HG03064 (cell line): ENCODE results near the gene TOR1AIP1.

Experiments used
- ATAC-seq: cut with Tn5 transposase; IDR thresholded peaks from one replicate; pipeline ENCODE4 v1.9.1; 2021; ENCODE audit warnings: low read depth; ENCODE audit not compliant: unreplicated experiment

TOR1AIP1 gene

DNA sequence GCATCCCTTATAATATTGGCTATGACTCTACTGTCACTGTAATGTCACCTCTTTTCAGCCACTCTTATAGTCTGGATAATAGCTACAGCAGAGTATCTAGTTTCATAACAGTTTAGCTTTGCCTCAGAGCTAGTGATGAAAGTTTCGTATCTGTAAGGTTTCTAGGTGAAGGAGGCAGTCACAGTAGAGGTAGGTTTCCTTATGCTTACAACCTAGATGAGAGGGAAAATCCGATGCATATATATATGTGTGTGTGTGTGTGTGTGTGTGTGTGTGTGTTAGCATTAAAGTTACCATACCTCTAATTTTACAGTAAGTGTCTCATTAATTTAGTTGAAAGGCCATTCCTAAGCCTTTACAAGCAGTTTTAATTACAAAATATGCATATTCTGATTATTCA, 2.3 kb upstream of the TOR1AIP1 start:
- no peak for ATAC-seq

- ATAC-seq = no peak
Measured at GRCh38 chr1:179881642-179882252, 338 bp upstream of the TOR1AIP1 start.

GRCh38 chr1:179883040-179883744, 1.1 kb downstream of the TOR1AIP1 start:
- ATAC-seq = no peak

GRCh38 chr1:179883745-179884138, 1.7 kb downstream of the TOR1AIP1 start:
- no peak for ATAC-seq

DNA sequence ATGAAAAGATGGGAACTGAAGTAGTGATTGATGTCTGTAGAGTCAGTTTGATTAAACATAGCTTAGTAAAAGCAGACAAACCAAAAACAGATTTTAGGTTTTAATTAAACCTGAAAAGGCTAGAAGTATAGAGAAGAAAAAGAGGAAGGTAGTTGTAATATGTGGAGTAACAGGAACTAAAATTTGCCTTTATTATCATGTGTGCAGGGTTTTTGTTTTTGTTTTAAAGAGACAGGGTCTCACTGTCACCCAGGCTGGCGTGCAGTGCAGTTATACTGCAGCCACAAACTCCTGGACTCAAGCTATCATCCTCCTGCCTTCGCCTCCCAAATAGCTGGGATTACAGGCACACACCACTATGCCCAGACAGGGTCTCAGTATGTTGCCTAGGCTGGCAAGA, 6.0 kb downstream of the TOR1AIP1 start:
- no peak for ATAC-seq

DNA sequence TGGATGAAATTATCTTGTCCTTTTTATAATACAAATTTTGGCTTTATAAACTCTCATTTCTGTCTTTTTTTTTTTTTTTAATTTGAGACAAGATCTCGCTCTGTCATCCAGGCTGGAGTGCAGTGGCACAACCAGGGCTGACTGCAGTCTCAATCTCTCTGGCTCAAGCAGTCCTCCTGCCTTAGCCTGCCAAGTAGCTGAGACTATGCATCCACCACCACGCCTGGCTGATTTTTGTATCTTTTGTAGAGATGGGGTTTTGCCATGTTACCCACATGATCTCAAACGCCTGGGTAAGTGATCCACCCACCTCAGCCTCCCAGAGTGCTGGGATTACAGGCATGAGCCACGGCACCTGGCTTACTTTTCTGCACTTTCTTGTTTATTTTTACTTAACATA, 7.5 kb downstream of the TOR1AIP1 start:
- ATAC-seq = no peak

DNA sequence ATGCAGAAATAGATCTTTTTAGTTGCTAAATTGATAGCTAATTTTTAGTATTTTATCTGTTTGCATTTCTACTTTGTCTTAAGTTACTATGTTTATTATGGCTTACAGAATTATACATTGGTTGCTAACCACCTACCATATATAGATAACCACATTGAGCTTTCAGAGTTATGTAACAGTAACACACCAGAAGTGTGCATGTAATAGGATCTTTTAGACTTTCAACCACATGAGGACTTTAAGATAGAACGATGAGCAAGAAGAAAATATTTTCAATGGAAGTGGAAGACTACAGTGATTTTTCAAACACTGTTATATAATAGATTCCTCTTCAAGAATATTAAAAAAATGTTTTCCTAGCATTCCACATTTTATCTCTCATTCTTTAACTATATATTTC, 28.8 kb downstream of the TOR1AIP1 start:
- ATAC-seq = no peak

DNA sequence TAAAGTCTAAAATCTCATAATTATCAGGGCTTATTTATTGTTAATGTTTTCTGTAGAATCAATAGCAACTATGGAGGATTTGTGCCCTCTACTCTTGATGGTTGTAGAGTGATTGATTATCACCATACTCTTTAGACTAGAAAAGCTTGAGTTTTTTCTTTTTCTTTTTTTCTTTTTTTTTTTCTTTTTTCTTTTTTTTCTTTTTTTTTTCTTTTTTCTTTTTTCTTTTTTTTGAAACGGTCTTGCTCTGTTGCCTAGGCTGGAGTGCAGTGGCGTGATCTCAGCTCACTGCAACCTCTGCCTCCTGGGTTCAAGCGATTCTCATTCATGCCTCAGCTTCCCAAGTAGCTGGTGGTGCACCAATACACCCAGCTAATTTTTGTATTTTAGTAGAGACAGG, 29.7 kb downstream of the TOR1AIP1 start:
- ATAC-seq = no peak

DNA sequence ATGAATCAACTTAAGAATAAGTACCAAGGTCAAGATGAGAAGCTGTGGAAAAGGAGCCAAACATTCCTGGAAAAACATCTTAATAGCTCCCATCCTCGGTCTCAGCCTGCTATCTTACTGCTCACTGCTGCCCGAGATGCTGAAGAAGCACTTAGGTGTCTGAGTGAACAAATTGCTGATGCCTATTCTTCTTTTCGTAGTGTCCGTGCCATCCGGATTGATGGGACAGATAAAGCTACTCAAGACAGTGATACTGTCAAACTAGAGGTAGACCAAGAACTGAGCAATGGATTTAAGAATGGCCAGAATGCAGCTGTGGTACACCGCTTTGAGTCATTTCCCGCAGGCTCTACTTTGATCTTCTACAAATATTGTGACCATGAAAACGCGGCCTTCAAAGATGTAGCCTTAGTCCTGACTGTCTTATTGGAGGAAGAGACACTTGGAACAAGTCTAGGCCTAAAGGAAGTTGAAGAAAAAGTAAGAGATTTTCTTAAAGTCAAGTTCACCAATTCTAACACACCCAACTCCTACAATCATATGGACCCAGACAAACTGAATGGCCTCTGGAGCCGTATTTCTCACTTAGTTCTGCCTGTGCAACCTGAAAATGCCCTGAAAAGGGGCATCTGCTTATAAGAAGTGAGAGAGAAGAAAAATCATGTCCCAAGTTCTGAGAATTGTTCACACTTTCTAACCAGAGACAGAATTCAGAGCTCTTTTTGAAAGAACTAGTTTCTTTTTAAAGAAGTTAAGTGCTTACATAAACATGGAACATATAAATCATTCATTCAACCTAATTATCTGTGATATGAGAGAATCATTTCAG, 35.7 kb downstream of the TOR1AIP1 start:
- ATAC-seq = no peak

DNA sequence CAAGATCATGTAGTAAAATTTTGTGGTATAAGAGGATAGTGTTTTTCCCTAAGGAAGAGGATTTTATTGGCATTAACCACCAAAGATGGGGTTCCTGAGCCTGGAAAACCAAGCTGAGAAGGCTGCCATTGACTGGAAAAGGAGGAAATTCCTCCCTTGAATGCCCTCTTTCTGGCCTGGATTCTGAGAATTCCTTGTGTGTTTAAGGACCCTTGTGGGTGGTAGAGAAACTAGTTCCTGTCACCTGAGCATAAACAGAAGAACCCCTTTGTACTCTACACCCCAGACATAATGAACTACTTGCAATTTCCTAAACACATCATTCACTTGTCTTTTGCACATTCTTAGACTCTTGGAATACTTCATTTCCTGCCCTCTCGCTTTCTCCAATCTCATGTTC, 39.4 kb downstream of the TOR1AIP1 start:
- ATAC-seq = no peak

GRCh38 chr1:179921981-179922872, 40.1 kb downstream of the TOR1AIP1 start:
- ATAC-seq = no peak

DNA sequence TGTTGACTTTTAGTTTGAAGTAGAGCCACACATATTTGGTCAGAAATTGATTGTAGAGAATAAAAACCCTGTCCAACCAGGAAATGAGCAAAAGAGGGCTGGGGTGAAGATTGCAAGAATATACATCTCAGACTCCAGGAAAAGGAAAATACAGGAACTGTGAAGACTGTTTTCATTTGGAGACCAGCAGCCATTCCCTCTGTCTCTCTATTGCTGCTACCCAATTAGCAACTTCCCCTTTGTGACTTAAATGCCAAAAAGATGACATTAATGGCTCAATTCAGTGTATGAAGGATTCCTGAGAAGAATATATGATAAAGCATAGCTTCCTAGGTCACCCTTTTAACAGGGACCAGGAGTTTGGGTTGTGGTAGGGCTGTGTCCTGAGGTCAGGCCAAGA, 40.9 kb downstream of the TOR1AIP1 start:
- no peak for ATAC-seq

DNA sequence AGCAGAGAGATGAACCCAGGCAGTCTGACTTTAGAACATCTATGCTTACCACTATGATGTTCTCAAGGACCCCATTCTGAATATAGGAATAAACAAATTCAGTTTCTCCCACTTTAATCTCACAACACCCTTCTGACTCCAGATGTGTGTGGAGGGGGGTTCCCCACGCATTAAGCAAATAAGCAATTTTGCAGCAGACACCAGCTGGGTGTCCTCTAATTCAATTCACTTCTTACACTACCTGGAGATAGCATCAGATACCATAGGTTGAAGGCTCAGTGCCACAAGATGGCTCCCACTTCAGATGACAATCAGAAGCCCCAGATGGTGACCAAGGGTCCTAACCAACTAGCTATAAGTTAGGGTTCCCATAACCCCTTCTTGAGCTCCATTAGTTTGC, 42.2 kb downstream of the TOR1AIP1 start:
- ATAC-seq = no peak

DNA sequence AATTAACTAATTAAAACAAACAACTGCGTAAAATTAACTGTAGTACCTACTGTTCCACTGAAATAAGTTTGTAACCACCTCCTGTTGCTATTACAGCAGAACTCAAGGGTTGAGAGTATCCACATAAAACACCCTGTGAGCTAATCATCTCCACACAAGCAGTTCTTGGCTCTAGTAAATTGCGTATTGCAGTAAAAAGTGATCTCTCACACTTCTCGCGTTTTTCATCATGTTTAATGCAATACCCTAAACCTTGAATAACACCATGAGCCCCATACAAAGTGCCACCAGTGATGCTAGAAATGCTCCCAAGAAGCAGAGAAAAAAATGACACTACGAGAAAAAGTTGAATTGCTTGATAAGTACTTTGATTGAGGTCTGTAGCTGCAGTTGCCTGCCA, 43.2 kb downstream of the TOR1AIP1 start:
- no peak for ATAC-seq

GRCh38 chr1:179925922-179926849, 44.1 kb downstream of the TOR1AIP1 start:
- no peak for ATAC-seq

- ATAC-seq = no peak
Measured at GRCh38 chr1:179926850-179927205, 44.7 kb downstream of the TOR1AIP1 start.

DNA sequence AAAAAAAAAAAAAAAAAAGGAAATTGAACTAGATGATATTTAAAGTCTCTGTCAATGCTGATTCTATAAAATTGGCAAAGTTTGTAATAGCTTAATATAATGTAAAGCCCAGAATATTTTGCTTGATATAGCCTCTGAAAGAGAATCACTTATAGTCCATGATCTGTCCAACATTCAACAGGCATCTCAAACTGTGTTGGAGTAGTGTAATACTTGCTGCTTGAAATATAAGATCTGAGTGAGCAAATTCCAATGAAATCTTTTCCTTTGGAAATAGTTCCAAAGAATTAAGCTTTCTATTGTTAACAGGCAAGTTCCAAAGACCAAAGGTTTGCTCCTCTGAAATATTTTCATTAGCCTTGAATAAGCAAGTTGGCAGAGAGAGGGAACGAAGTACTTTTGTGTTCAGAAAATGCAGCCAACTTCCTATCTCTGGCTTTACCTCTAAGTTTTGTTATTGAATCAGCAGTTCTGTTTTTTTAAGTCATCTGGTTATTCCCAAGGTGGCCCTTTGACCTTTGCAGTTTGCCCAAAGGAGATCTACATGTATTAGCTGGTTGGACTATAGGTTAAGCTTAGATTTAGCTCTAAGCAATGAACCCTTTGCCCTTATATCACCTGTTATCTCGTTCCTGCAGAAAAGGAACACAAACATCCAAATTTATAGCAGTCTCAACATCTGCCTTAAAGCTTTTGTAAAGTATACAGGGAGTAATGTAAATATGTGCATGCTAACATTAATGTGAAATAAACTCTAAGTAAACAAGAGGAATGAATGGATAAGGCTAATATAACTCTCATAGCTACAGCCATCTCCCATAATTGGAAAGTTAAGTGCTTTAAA, 48.1 kb downstream of the TOR1AIP1 start:
- no peak for ATAC-seq

DNA sequence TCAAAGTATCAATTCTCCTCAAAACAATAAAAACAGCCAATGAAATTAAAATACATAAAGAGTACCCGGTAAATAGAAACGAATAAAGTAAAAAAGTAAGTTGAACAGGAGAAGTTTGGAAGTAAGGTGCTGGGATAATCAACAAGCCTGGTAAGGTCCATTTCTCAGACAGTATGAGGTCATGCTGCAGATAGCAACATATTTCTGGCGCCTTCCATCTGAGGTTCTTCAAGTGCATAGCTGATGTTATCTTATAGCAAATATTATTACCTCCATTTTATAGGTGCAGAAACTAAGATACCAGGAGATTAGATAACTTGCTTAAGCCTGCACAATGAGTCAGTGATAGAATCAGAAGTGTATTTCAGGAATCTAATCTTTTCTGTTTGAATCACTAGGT, 48.8 kb downstream of the TOR1AIP1 start:
- no peak for ATAC-seq

DNA sequence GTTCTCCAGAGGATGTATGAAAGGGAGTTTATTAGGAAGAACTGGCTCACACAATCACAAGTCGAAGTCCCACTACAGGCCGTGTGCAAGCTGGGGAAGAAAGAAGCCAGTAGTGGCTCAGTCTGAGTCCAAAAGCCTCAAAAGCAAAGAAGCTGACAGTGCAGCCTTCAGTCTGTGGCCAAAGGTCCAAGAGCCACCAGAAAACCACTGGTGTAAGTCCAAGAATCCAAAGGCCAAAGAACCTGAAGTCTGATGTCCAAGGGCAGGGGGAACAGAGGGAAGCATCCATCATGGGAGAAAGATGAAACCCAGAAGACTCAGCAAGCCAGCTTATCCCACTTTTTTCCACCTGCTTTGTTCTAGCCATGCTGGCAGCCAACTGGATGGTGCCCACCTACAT, 51.1 kb downstream of the TOR1AIP1 start:
- ATAC-seq = no peak
